Kidney (tissue), 14 donors: ENCODE data around the gene SCAF1. TPM values are rescaled to one million over a fixed set of nuclear protein-coding genes. Genes with fewer than 3 reads are reported as not detected.

Source experiments
- DNase-seq, 5 donors: peaks; one replicate each; pipeline ENCODE4 v3.0.0-alpha.2; 2013 to 2020
- FAIRE-seq: peaks from 2 replicates; lab custom pipeline; 2012; peaks lifted over from hg19 to GRCh38; lab: Jason Lieb, UNC
- H3K27ac ChIP-seq, 2 donors: one replicate each; pipeline ENCODE4 v1.7.0; 2013; ENCODE audit warnings: low read depth in 2 of 2, low read length in 2 of 2, inconsistent platforms in 1 of 2
- H3K27me3 ChIP-seq: one replicate; pipeline ENCODE4 v1.7.1; 2013; ENCODE audit warnings: low read length, inconsistent platforms; ENCODE audit not compliant: control insufficient read depth, insufficient read depth
- H3K36me3 ChIP-seq, 3 donors: one replicate each; pipeline versions ENCODE4 v1.7.0 to v1.7.1; 2013; ENCODE audit warnings: low read length in 3 of 3, control low read depth in 1 of 3, inconsistent platforms in 1 of 3; ENCODE audit not compliant: insufficient read depth in 3 of 3, control insufficient read depth in 2 of 3
- H3K4me1 ChIP-seq, 3 donors: one replicate each; pipeline versions ENCODE4 v1.7.0 to v1.7.1; 2013; ENCODE audit warnings: low read length in 3 of 3, inconsistent platforms in 1 of 3, low read depth in 1 of 3; ENCODE audit not compliant: control insufficient read depth in 2 of 3, insufficient read depth in 2 of 3
- H3K4me3 ChIP-seq, 3 donors: one replicate each; pipeline versions ENCODE4 v1.7.0 to v1.8.1; 2013; ENCODE audit warnings: low read length in 3 of 3, control low read depth in 1 of 3, inconsistent platforms in 1 of 3
- H3K9ac ChIP-seq, 3 donors: one replicate each; pipeline versions ENCODE4 v1.7.0 to v1.7.1; 2013; ENCODE audit warnings: low read length in 3 of 3, control low read depth in 1 of 3, inconsistent platforms in 1 of 3
- H3K9me3 ChIP-seq, 3 donors: one replicate each; pipeline versions ENCODE4 v1.7.0 to v1.7.1; 2013; ENCODE audit warnings: low read length in 3 of 3, control low read depth in 1 of 3, inconsistent platforms in 1 of 3; ENCODE audit not compliant: control insufficient read depth in 2 of 3, insufficient read depth in 1 of 3
- CTCF ChIP-seq: IDR thresholded peaks from 3 replicates; pipeline ENCODE4 v1.5.1; 2012; ENCODE audit warnings: mild to moderate bottlenecking, moderate library complexity, borderline replicate concordance; ENCODE audit not compliant: insufficient read depth; ENCODE audit errors: extremely low read depth
- intact Hi-C: fragments of 100-400 bp; cut with DNase I; formaldehyde crosslinking; loops from one replicate; pipeline ENCODE4 v1.11.1; 2022
- polyA plus RNA-seq: library from polyadenylated mRNA; stranded (reverse); fragments of 350-450 nt; fragmentation: Illumina TruSeq; extraction: RNeasy Lipid Tissue Mini Kit (QIAGEN cat#74804); gene quantifications from one replicate; pipeline ENCODE4 v1.2.3, GENCODE V29; 2014; ENCODE audit warnings: low read depth, low replicate concordance; ENCODE audit not compliant: insufficient read depth
- total RNA-seq: library from RNA; stranded (reverse); fragmentation: NEBNext Ultra II Directional; extraction: Animal tissue kit (Norgen Biotek cat#: 25700); gene quantifications from one replicate; pipeline ENCODE4 v1.2.1, GENCODE V29; 2021
- donor health status: control.
- donor health status: control.
- donor health status: control.
- donor health status: control.
- donor health status: control.
- donor health status: DM: yes; HTN: yes; CAD: no.
- donor health status: Normal renal cell carcinoma (clear cell type).

Gene SCAF1
- total and polyA plus RNA-seq, 2 donors from 2014 or later, result 18.1 to 69.0 TPM

- no peaks in the 10 kb centered on the region for H3K27me3 ChIP-seq
- H3K9ac ChIP-seq, result no peak overlapping the region
- intact Hi-C loops, result no loop called here
- H3K4me1 ChIP-seq, result no peaks in the 10 kb centered on the region
- no peak overlapping the region for H3K4me3 ChIP-seq
- H3K36me3 ChIP-seq, result peaks cover 0 to 40% (median 15%) of the 10 kb centered on the region in 3 donors
- no peak overlapping the region for H3K27ac ChIP-seq
- no peaks in the 10 kb centered on the region for H3K9me3 ChIP-seq
- no peak for TF ChIP-seq CTCF
- no peak for DNase-seq
- no peak for FAIRE-seq
These were observed 9.2 kb downstream of the SCAF1 start for GRCh38 chr19:49651029-49651819.

- Histone ChIP-seq H3K9ac (no peak overlapping the region), H3K9me3 (no peaks in the 10 kb centered on the region), H3K27ac (no peak overlapping the region), H3K4me3 (no peak overlapping the region), H3K36me3 (peaks cover 0 to 40% (median 17%) of the 10 kb centered on the region in 3 donors), H3K4me1 (no peaks in the 10 kb centered on the region), H3K27me3 (no peaks in the 10 kb centered on the region)
- FAIRE-seq (no peak), DNase-seq (no peak)
- no peak for TF ChIP-seq CTCF
- intact Hi-C loops, result no loop called here
These were observed 10.0 kb downstream of the SCAF1 start for GRCh38 chr19:49651820-49652550.

- DNase-seq, result no peak
- H3K9me3 ChIP-seq, result no peaks in the 10 kb centered on the region
- no peak for FAIRE-seq
- no peak overlapping the region for H3K4me3 ChIP-seq
- TF ChIP-seq CTCF, result no peak
- intact Hi-C loops, result no loop called here
- no peaks in the 10 kb centered on the region for H3K4me1 ChIP-seq
- no peaks in the 10 kb centered on the region for H3K27me3 ChIP-seq
- H3K27ac ChIP-seq, result no peak overlapping the region
- peaks cover 0 to 37% (median 17%) of the 10 kb centered on the region in 3 donors for H3K36me3 ChIP-seq
- H3K9ac ChIP-seq, result no peak overlapping the region
These were observed 10.8 kb downstream of the SCAF1 start for GRCh38 chr19:49652551-49653465.
